Measurements from ENCODE around the gene FRAS1. TPM values are rescaled to one million over a fixed set of nuclear protein-coding genes. Genes with fewer than 3 reads are reported as not detected.

The FRAS1 gene
- total and polyA plus RNA-seq, 2 donors (not counting 1 experiment from before 2014, with no cell fraction given): 0.03 to 0.12 TPM

GRCh38 chr4:78518561-78518960 is 461.4 kb downstream of the FRAS1 start:
- H3K27me3 Mint-ChIP-seq: peaks cover 6% of the 10 kb centered on the region
- Histone ChIP-seq H3K4me2 (replicated peaks; ENCODE audit: low read depth, low read length, poor library complexity, severe bottlenecking) (no peak overlapping the region), H4K20me1 (ENCODE audit: control insufficient read depth, insufficient read depth, low read length, poor library complexity, severe bottlenecking) (no peaks in the 10 kb centered on the region), H3K27ac (ENCODE audit: low read length in 2 of 2) (no peak overlapping the region), H3K9me3 (ENCODE audit: control extremely low read depth in 1 of 3, control insufficient read depth in 2 of 3, insufficient read depth in 1 of 3, low read length in 2 of 3) (peaks cover 0 to 10% (median 9%) of the 10 kb centered on the region in 3 donors), H3K79me2 (ENCODE audit: control insufficient read depth, insufficient read depth, low read length) (no peaks in the 10 kb centered on the region), H3K4me1 (ENCODE audit: control insufficient read depth in 2 of 2, insufficient read depth in 2 of 2, low read length in 2 of 2) (no peaks in the 10 kb centered on the region), H3K9ac (ENCODE audit: low read length) (no peak overlapping the region), H2AFZ (ENCODE audit: insufficient read depth, low read depth, low read length, poor library complexity, severe bottlenecking) (no peak overlapping the region), H3K27me3 (replicated peaks in 1 of 4; ENCODE audit: control extremely low read depth in 1 of 4, control insufficient read depth in 3 of 4, insufficient read depth in 4 of 4, low read length in 3 of 4) (no peaks in the 10 kb centered on the region), H3K4me3 (ENCODE audit: control extremely low read depth in 1 of 5, extremely low read depth in 1 of 5, insufficient read depth in 1 of 5, low read depth in 2 of 5, low read length in 4 of 5) (no peak overlapping the region), H3K36me3 (replicated peaks in 1 of 2; ENCODE audit: control extremely low read depth in 1 of 2, control insufficient read depth in 1 of 2, extremely low read depth in 1 of 2, insufficient read depth in 2 of 2, low read length in 1 of 2) (no peaks in the 10 kb centered on the region)
- 100% methylated on average over 2 of the region's 3 CpGs for WGBS (ENCODE audit: insufficient coverage)
- intact Hi-C loops (cut with micrococcal nuclease): no loop called here
- CTCF ChIA-PET: no interaction called here
- no peak overlapping the region for H3K27ac Mint-ChIP-seq
- no peak overlapping the region for H3K4me3 Mint-ChIP-seq
- no peak for DNase-seq
- no peak for ATAC-seq (ENCODE audit: low read depth)
- TF ChIP-seq EZH2 (IDR thresholded peaks at IDR 0.05; ENCODE audit: borderline replicate concordance, insufficient read depth, low read depth, low read length, poor library complexity, severe bottlenecking) (no peak), CTCF (IDR thresholded peaks at IDR 0.05) (no peak)
- peaks cover 4% of the 10 kb centered on the region for H3K9me3 Mint-ChIP-seq (ENCODE audit: insufficient read depth)
- POLR2A ChIA-PET: no interaction called here
- no peaks in the 10 kb centered on the region for H3K4me1 Mint-ChIP-seq

DNA sequence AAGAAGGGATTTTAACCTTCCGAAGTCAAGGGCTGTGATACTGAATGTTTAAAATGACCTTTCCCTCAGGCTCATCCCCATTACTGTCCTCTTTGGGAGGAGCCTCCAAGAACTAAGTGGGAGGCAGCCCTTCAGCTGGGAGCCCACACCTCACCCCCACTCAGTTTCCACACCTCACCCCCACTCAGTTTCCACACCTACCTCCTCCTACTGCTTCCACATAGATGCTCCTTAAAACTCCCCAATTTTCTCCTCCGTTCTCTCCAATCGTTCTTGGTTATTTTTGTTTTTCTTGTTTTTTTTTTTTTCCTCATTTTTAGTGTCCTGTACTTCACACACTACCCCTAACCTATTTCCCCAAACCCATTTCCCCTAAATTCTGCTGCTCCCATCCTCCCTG is 462.8 kb downstream of the FRAS1 start:
- H3K4me3 Mint-ChIP-seq: no peak overlapping the region
- peaks cover 19% of the 10 kb centered on the region for H3K27me3 Mint-ChIP-seq
- ATAC-seq (ENCODE audit: low read depth): no peak

More for the DNA sequence above, 462.8 kb downstream of the FRAS1 start:
- CTCF ChIA-PET: no interaction called here
- H3K36me3 ChIP-seq (replicated peaks in 1 of 2; ENCODE audit: control extremely low read depth in 1 of 2, control insufficient read depth in 1 of 2, extremely low read depth in 1 of 2, insufficient read depth in 2 of 2, low read length in 1 of 2): no peaks in the 10 kb centered on the region
- no peaks in the 10 kb centered on the region for H4K20me1 ChIP-seq (ENCODE audit: control insufficient read depth, insufficient read depth, low read length, poor library complexity, severe bottlenecking)
- H2AFZ ChIP-seq (ENCODE audit: insufficient read depth, low read depth, low read length, poor library complexity, severe bottlenecking): no peak overlapping the region
- H3K9me3 Mint-ChIP-seq (ENCODE audit: insufficient read depth): peaks cover 4% of the 10 kb centered on the region
- TF ChIP-seq CTCF (IDR thresholded peaks at IDR 0.05): no peak
- TF ChIP-seq EZH2 (IDR thresholded peaks at IDR 0.05; ENCODE audit: borderline replicate concordance, insufficient read depth, low read depth, low read length, poor library complexity, severe bottlenecking): no peak
- no peaks in the 10 kb centered on the region for H3K27me3 ChIP-seq (replicated peaks in 1 of 4; ENCODE audit: control extremely low read depth in 1 of 4, control insufficient read depth in 3 of 4, insufficient read depth in 4 of 4, low read length in 3 of 4)
- WGBS (ENCODE audit: insufficient coverage): no CpG with 5 or more reads among the region's 3 CpGs
- no peak overlapping the region for H3K9ac ChIP-seq (ENCODE audit: low read length)
- H3K4me1 Mint-ChIP-seq: no peaks in the 10 kb centered on the region
- H3K79me2 ChIP-seq (ENCODE audit: control insufficient read depth, insufficient read depth, low read length): no peaks in the 10 kb centered on the region
- H3K27ac Mint-ChIP-seq: no peak overlapping the region
- H3K4me2 ChIP-seq (replicated peaks; ENCODE audit: low read depth, low read length, poor library complexity, severe bottlenecking): no peak overlapping the region
- no peak overlapping the region for H3K4me3 ChIP-seq (ENCODE audit: control extremely low read depth in 1 of 5, extremely low read depth in 1 of 5, insufficient read depth in 1 of 5, low read depth in 2 of 5, low read length in 4 of 5)
- no peaks in the 10 kb centered on the region for H3K4me1 ChIP-seq (ENCODE audit: control insufficient read depth in 2 of 2, insufficient read depth in 2 of 2, low read length in 2 of 2)
- POLR2A ChIA-PET: interaction anchor here (0.6 kb wide), 1 partner anchor 286 kb away, joined by 3 read pairs; no protein-coding TSS in a partner anchor
- intact Hi-C loops (cut with micrococcal nuclease): no loop called here
- no peak overlapping the region for H3K27ac ChIP-seq (ENCODE audit: low read length in 2 of 2)
- no peak for DNase-seq
- H3K9me3 ChIP-seq (ENCODE audit: control extremely low read depth in 1 of 3, control insufficient read depth in 2 of 3, insufficient read depth in 1 of 3, low read length in 2 of 3): peaks cover 0 to 10% (median 9%) of the 10 kb centered on the region in 3 donors
